SK-N-SH treated with all-trans-retinoic acid at 6 μM for 48 hours (cell line): ENCODE results near the gene TRIOBP.

Experiments
- ATAC-seq: fragments of 200-7000 bp; cut with Tn5 transposase; 3 replicates; pipeline ENCODE4 v1.9.1; 2020; ENCODE audit warnings: mild to moderate bottlenecking, moderate library complexity
- ARNTL ChIP-seq: fragments of 450-650 bp; formaldehyde crosslinking; IDR thresholded peaks from 2 replicates; pipeline ENCODE4 v1.5.0; 2020; ENCODE audit warnings: low read depth, mild to moderate bottlenecking, moderate library complexity, borderline replicate concordance
- CREB5 ChIP-seq: fragments of 250-450 bp; sonication (Bioruptor Pico); IDR thresholded peaks from 2 replicates; pipeline ENCODE4 v1.5.1; 2020; ENCODE audit warnings: low read depth, mild to moderate bottlenecking, moderate library complexity
- CSRNP3 ChIP-seq: fragments of 250-450 bp; sonication (Bioruptor Pico); IDR thresholded peaks from 2 replicates; pipeline ENCODE4 v1.5.1; 2021; ENCODE audit warnings: mild to moderate bottlenecking, moderate library complexity
- ESRRG ChIP-seq: fragments of 250-450 bp; sonication (Bioruptor Pico); IDR thresholded peaks from 2 replicates; pipeline ENCODE4 v1.6.1; 2021; ENCODE audit warnings: mild to moderate bottlenecking
- GLIS3 ChIP-seq: fragments of 250-450 bp; sonication (Bioruptor Pico); IDR thresholded peaks from 2 replicates; pipeline ENCODE4 v1.5.0; 2020; ENCODE audit warnings: mild to moderate bottlenecking, moderate library complexity
- ISL1 ChIP-seq: fragments of 250-450 bp; sonication (Bioruptor Pico); IDR thresholded peaks from 2 replicates; pipeline ENCODE4 v2.1.2; 2022; ENCODE audit warnings: mild to moderate bottlenecking, moderate library complexity
- OSR1 ChIP-seq: fragments of 250-450 bp; sonication (Bioruptor Pico); IDR thresholded peaks from 2 replicates; pipeline ENCODE4 v1.8.0; 2022; ENCODE audit warnings: moderate library complexity, mild to moderate bottlenecking, inconsistent platforms
- PATZ1 ChIP-seq: fragments of 250-450 bp; sonication (Bioruptor Pico); IDR thresholded peaks from 2 replicates; pipeline ENCODE4 v1.8.0; 2020; ENCODE audit warnings: mild to moderate bottlenecking, moderate library complexity, borderline replicate concordance
- PPARA ChIP-seq: fragments of 250-450 bp; sonication (Bioruptor Pico); IDR thresholded peaks from 2 replicates; pipeline ENCODE4 v1.5.0; 2020; ENCODE audit warnings: mild to moderate bottlenecking, borderline replicate concordance
- RARB ChIP-seq: fragments of 250-450 bp; sonication (Bioruptor Pico); IDR thresholded peaks from 2 replicates; pipeline ENCODE4 v1.8.0; 2021; ENCODE audit warnings: mild to moderate bottlenecking, moderate library complexity
- SNAI2 ChIP-seq: fragments of 250-450 bp; sonication (Bioruptor Pico); IDR thresholded peaks from 2 replicates; pipeline ENCODE4 v1.5.0; 2020; ENCODE audit warnings: mild to moderate bottlenecking, moderate library complexity
- TOX ChIP-seq: fragments of 250-450 bp; sonication (Bioruptor Pico); IDR thresholded peaks from 2 replicates; pipeline ENCODE4 v1.8.0; 2021; ENCODE audit warnings: mild to moderate bottlenecking, moderate library complexity, borderline replicate concordance
- ZC3H10 ChIP-seq: fragments of 250-450 bp; sonication (Bioruptor Pico); IDR thresholded peaks from 2 replicates; pipeline ENCODE4 v1.5.1; 2021; ENCODE audit warnings: mild to moderate bottlenecking, moderate library complexity
- ZFP3 ChIP-seq: fragments of 250-450 bp; sonication (Bioruptor Pico); IDR thresholded peaks from 2 replicates; pipeline ENCODE4 v1.5.0; 2020; ENCODE audit warnings: mild to moderate bottlenecking, moderate library complexity
- ZFP30 ChIP-seq: fragments of 450-650 bp; formaldehyde crosslinking; IDR thresholded peaks from 2 replicates; pipeline ENCODE4 v1.5.0; 2022; ENCODE audit warnings: mild to moderate bottlenecking, moderate library complexity
- ZNF565 ChIP-seq: fragments of 450-650 bp; formaldehyde crosslinking; conservative IDR thresholded peaks from 2 replicates; pipeline ENCODE4 v1.5.0; 2020; ENCODE audit warnings: low read depth, mild to moderate bottlenecking, moderate library complexity
- ZNF70 ChIP-seq: fragments of 450-650 bp; formaldehyde crosslinking; IDR thresholded peaks from 2 replicates; pipeline ENCODE4 v1.5.0; 2020; ENCODE audit warnings: mild to moderate bottlenecking, moderate library complexity
- ZNF8 ChIP-seq: fragments of 450-650 bp; formaldehyde crosslinking; IDR thresholded peaks from 2 replicates; pipeline ENCODE4 v1.5.0; 2020; ENCODE audit warnings: mild to moderate bottlenecking, moderate library complexity
- TF ChIP-seq, protein P1 (sequence below): fragments of 250-450 bp; sonication (Bioruptor Pico); IDR thresholded peaks from 2 replicates; pipeline ENCODE4 v1.5.0; 2020; ENCODE audit warnings: mild to moderate bottlenecking, moderate library complexity
- TF ChIP-seq, protein P2 (sequence below): fragments of 250-450 bp; sonication (Bioruptor Pico); IDR thresholded peaks from 2 replicates; pipeline ENCODE4 v1.8.0; 2021; ENCODE audit warnings: low read depth, mild to moderate bottlenecking, moderate library complexity, borderline replicate concordance

Gene TRIOBP

DNA sequence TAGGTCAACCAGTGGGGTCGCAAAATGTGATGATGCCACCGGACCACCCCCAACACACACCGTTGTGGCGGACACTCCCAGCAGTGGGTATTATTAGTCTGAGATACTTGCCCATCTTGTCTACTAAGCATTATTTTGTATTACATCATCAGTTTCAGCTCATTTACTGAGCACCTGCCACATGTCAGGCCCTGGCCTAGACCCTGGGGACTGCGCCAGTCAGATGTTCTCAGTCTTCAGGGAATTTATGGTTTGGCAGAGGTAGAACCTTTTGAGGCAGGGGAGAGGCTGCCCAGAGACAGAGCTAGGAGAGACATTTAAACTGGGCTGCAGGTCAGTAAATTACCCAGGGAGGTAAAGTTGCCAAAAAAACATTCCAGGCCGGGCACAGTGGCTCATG lies 67.8 kb downstream of the TRIOBP start:
- ATAC-seq, result no peak
- TF ChIP-seq ZNF8 (no peak), ZNF70 (CRISPR knock-in tag) (no peak), ZFP30 (CRISPR knock-in tag) (no peak), ESRRG (CRISPR knock-in tag) (no peak), TOX (CRISPR knock-in tag) (no peak), ZFP3 (CRISPR knock-in tag) (no peak), CSRNP3 (no peak), SNAI2 (CRISPR knock-in tag) (no peak), OSR1 (no peak)
- TF ChIP-seq, protein P1, sequence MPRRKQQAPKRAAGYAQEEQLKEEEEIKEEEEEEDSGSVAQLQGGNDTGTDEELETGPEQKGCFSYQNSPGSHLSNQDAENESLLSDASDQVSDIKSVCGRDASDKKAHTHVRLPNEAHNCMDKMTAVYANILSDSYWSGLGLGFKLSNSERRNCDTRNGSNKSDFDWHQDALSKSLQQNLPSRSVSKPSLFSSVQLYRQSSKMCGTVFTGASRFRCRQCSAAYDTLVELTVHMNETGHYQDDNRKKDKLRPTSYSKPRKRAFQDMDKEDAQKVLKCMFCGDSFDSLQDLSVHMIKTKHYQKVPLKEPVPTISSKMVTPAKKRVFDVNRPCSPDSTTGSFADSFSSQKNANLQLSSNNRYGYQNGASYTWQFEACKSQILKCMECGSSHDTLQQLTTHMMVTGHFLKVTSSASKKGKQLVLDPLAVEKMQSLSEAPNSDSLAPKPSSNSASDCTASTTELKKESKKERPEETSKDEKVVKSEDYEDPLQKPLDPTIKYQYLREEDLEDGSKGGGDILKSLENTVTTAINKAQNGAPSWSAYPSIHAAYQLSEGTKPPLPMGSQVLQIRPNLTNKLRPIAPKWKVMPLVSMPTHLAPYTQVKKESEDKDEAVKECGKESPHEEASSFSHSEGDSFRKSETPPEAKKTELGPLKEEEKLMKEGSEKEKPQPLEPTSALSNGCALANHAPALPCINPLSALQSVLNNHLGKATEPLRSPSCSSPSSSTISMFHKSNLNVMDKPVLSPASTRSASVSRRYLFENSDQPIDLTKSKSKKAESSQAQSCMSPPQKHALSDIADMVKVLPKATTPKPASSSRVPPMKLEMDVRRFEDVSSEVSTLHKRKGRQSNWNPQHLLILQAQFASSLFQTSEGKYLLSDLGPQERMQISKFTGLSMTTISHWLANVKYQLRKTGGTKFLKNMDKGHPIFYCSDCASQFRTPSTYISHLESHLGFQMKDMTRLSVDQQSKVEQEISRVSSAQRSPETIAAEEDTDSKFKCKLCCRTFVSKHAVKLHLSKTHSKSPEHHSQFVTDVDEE (CRISPR knock-in tag), result no peak

- TF ChIP-seq GLIS3 (CRISPR knock-in tag) (no peak), CSRNP3 (no peak), ZNF565 (CRISPR knock-in tag) (no peak), ZFP30 (CRISPR knock-in tag) (no peak), ZNF70 (CRISPR knock-in tag) (no peak), ISL1 (no peak), ESRRG (CRISPR knock-in tag) (no peak), CREB5 (CRISPR knock-in tag) (no peak), OSR1 (no peak), PPARA (CRISPR knock-in tag) (no peak), ZC3H10 (CRISPR knock-in tag) (no peak), ZFP3 (CRISPR knock-in tag) (no peak), PATZ1 (CRISPR knock-in tag) (no peak), ARNTL (CRISPR knock-in tag) (no peak), TOX (CRISPR knock-in tag) (no peak)
- TF ChIP-seq, protein P2, sequence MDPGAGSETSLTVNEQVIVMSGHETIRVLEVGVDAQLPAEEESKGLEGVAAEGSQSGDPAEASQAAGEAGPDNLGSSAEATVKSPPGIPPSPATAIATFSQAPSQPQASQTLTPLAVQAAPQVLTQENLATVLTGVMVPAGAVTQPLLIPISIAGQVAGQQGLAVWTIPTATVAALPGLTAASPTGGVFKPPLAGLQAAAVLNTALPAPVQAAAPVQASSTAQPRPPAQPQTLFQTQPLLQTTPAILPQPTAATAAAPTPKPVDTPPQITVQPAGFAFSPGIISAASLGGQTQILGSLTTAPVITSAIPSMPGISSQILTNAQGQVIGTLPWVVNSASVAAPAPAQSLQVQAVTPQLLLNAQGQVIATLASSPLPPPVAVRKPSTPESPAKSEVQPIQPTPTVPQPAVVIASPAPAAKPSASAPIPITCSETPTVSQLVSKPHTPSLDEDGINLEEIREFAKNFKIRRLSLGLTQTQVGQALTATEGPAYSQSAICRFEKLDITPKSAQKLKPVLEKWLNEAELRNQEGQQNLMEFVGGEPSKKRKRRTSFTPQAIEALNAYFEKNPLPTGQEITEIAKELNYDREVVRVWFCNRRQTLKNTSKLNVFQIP (CRISPR knock-in tag), result no peak
- TF ChIP-seq, all 23 proteins: peak for 0
- no peak for ATAC-seq
Observed at GRCh38 chr22:37765498-37765897, 68.7 kb downstream of the TRIOBP start.

DNA sequence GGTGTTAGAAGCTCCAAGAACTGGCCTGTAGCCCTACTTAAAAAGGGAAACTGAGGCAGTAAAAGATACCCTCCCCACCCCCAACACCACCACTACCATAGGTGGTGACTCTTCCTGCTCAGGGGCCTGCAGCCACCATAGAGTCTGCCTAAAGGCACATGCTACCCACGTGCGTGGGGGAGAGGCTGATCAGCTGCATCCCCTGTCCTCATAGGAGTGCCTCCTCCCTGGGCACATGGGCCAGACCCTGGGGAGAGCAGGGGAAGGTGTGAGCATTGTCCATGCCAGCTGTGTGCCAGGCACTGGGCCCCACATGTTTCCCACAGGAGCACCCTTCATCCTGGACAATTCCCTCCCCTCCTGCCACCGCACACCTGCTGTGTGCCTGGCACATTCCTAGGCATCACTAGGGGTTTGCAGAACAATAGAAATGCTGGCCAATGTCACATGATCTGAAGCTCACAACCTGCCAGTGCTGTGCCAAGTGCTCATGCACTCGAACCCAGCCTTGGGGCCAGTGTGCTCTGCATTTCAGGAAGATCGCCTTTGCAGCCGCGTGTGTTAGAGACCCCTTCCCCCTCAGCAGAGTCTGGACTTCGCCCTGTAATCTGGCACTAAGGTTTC lies 69.2 kb downstream of the TRIOBP start:
- no peak for ATAC-seq
- TF ChIP-seq ESRRG (CRISPR knock-in tag), result no peak
- no peak for TF ChIP-seq ZNF8
- TF ChIP-seq RARB (CRISPR knock-in tag), result no peak
- no peak for TF ChIP-seq PATZ1 (CRISPR knock-in tag)
- no peak for TF ChIP-seq OSR1
- TF ChIP-seq, protein P2 (CRISPR knock-in tag), result no peak
- TF ChIP-seq ZNF565 (CRISPR knock-in tag), result no peak
- TF ChIP-seq CSRNP3, result no peak
- no peak for TF ChIP-seq GLIS3 (CRISPR knock-in tag)
- TF ChIP-seq ZFP30 (CRISPR knock-in tag), result no peak
